Activated naive CD4-positive, alpha-beta T cell treated with anti-CD3 and anti-CD28 coated beads, Interleukin-2, amount 10 ng/mL, durations not matched to agents 7 days and 5 days (primary cell): ENCODE results near the gene CCDC142.
A peak's percentile ranks its signal among the peaks of the same experiment; 100 is the strongest.

ENCODE experiments used
- CTCF ChIA-PET: fragments of 350-600 bp; sonication (Branson Sonifier 250); formaldehyde crosslinking; loops from one replicate; lab custom pipeline; 2021; ENCODE audit warnings: antibody characterized with exemption; lab: Charles Lee
- DNase-seq: peaks from one replicate; pipeline ENCODE4 v3.0.0-alpha.2; 2020
- H3K27ac Mint-ChIP-seq: one replicate; pipeline ENCODE4 v1.8.0; 2021; ENCODE audit warnings: mild to moderate bottlenecking, moderate library complexity, mixed read lengths
- H3K27me3 Mint-ChIP-seq: one replicate; pipeline ENCODE4 v1.8.0; 2021; ENCODE audit warnings: mild to moderate bottlenecking, mixed read lengths
- H3K36me3 Mint-ChIP-seq: one replicate; pipeline ENCODE4 v1.8.0; 2021; ENCODE audit warnings: mixed read lengths
- H3K4me1 Mint-ChIP-seq: one replicate; pipeline ENCODE4 v1.8.0; 2021; ENCODE audit warnings: mixed read lengths
- H3K4me3 Mint-ChIP-seq: one replicate; pipeline ENCODE4 v1.8.0; 2021; ENCODE audit warnings: mild to moderate bottlenecking, moderate library complexity, mixed read lengths
- H3K9me3 Mint-ChIP-seq: one replicate; pipeline ENCODE4 v1.8.0; 2021; ENCODE audit warnings: mixed read lengths

Gene CCDC142

DNA sequence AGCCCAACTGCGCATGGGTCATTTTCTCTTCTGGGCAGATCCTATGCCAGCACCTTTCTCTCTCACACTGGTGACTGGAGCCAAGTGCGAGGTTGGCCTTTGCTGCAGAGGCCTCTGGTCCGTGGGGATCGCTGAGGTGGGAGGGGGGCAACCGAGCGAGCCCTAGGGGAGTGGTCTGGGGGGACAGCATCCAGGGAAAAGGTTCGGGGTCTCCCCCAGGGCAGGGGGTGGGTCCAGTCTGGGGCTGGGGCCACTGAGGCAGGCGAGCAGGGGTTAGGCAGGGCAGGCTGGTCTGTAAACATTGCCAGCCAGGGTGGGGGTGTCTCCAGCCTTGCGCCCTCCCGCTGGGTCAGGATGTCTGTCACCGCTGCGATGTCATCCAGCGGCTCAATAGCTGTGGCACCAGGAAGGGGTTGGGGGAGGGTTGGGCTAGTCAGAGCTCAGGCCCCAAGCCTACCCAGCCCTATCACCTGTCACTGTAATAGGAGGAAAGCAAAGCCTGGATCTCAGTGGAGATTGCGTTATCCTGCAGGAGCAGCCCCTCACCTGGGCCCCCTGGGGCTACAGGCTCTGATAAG, 56.5 kb downstream of the CCDC142 start:
- Mint-ChIP-seq H3K9me3 (no peaks in the 10 kb centered on the region), H3K27ac (no peak overlapping the region), H3K4me1 (peaks cover 20% of the 10 kb centered on the region), H3K4me3 (no peak overlapping the region), H3K27me3 (peaks cover 9% of the 10 kb centered on the region), H3K36me3 (peaks cover 17% of the 10 kb centered on the region)
- DNase-seq = no peak
- CTCF ChIA-PET = interaction anchor here (1.1 kb wide), 1 partner anchor 12 kb away, joined by 3 read pairs; no protein-coding TSS in a partner anchor

DNA sequence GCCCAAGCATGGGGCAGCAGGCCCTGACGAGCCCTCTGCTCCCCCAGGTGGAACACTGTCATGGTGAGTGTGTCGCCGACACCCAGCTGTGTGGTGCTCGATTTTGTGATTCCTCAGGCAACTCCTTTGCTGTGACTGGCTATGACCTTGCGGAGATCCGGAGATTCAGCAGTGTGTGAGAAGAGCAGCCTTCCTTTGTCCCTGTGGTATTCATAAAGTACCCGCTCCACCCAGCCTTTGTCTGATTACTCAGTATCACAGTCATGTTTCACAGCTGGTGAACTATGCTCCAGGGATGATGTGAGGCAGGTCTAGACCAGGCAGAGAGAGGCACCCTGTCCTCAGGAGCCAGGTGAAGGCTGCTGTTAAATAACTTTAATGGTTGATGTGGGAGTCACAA, 57.3 kb downstream of the CCDC142 start:
- no peak for DNase-seq
- CTCF ChIA-PET = interaction anchor here (0.7 to 1.1 kb wide), 2 partner anchors 13 to 274 kb away, joined by 3 read pairs; no protein-coding TSS in a partner anchor
- H3K27me3 Mint-ChIP-seq = peaks cover 10% of the 10 kb centered on the region
- no peak overlapping the region for H3K27ac Mint-ChIP-seq
- H3K9me3 Mint-ChIP-seq = no peaks in the 10 kb centered on the region
- no peak overlapping the region for H3K4me3 Mint-ChIP-seq
- H3K4me1 Mint-ChIP-seq = peaks cover 24% of the 10 kb centered on the region
- peaks cover 17% of the 10 kb centered on the region for H3K36me3 Mint-ChIP-seq

DNA sequence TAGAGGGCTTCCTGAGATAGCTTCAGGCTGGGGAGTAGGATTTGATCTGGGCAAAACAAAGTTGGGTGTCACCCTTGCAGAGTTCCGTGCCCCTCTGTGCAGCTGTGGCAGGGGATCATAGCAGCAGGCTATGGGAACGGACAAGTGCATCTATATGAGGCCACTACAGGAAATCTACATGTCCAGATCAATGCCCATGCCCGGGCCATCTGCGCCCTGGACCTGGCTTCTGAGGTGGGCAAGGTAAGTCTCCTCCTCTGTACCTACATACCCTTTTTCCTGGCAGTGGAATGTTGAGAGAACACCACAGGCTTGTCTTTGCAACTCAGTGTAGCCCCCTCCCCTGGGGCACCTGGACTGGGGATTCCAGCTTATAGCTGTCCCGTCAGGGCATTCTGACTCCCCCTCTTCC, 57.8 kb downstream of the CCDC142 start:
- Mint-ChIP-seq H3K4me3 (no peak overlapping the region), H3K4me1 (peaks cover 29% of the 10 kb centered on the region), H3K9me3 (no peaks in the 10 kb centered on the region), H3K36me3 (peaks cover 17% of the 10 kb centered on the region), H3K27me3 (peaks cover 10% of the 10 kb centered on the region), H3K27ac (no peak overlapping the region)
- CTCF ChIA-PET = interaction anchor here (0.7 to 1.1 kb wide), 2 partner anchors 14 to 273 kb away, joined by 3 read pairs; no protein-coding TSS in a partner anchor
- no peak for DNase-seq

DNA sequence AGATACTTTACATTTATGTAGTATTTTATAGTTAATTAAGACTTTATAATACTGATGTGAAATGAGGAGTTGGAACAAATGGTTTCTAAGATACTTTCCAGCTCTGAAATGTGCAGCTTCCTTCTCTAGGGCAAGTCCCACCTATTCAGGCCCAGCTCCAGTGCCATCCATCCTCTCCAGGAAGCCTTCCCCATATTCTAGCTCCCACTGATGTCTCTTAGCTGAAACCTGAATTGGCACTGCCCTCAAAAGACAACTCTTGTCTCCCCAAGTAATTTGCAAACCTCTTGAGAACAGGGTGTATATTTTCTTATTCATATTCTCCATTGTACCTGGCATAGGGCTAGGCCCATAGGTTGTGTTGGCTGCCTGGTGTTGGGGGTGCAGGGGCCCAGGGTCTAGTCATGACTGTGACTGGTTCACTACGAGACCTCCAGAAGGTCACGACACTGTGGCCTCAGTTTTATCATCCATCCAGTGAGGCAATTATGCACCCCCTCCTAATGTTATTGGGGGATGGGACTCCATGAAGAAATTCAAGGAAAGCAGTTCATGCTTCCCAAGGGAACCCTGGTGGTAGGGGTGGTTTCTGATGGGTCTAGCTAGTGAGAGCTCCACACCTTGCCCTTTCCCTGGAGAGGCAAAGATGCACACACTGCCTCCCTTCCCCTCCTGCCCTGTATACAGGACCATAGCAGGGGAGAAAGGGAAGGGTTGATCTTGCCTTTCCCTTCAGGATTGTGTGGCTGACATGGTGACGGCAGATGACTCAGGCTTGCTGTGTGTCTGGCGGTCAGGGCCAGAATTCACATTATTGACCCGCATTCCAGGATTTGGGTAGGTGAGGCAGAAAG, 58.4 kb downstream of the CCDC142 start:
- DNase-seq = no peak
- Mint-ChIP-seq H3K9me3 (no peaks in the 10 kb centered on the region), H3K27ac (peak overlapping the region; percentile 49), H3K27me3 (peaks cover 10% of the 10 kb centered on the region), H3K4me1 (peaks cover 31% of the 10 kb centered on the region), H3K4me3 (no peak overlapping the region), H3K36me3 (peaks cover 17% of the 10 kb centered on the region)
- CTCF ChIA-PET = no interaction called here
